Bronchial epithelial cell (primary cell): ENCODE data around the gene TMEM237. TPM values are rescaled to one million over a fixed set of nuclear protein-coding genes. Genes with fewer than 3 reads are reported as not detected.
A peak's percentile ranks its signal among the peaks of the same experiment; 100 is the strongest.

Experiments used
- DNase-seq: peaks from one replicate; pipeline ENCODE4 v3.0.0-alpha.2; 2010; ENCODE audit warnings: low read depth
- FAIRE-seq: peaks from 2 replicates; lab custom pipeline; 2011; peaks lifted over from hg19 to GRCh38; lab: Jason Lieb, UNC
- H3K27me3 ChIP-seq: 2 replicates; pipeline ENCODE4 v1.5.1; 2011; ENCODE audit warnings: low read length; ENCODE audit not compliant: control insufficient read depth, insufficient read depth
- H3K36me3 ChIP-seq: 2 replicates; pipeline ENCODE4 v1.5.1; 2011; ENCODE audit warnings: low read length; ENCODE audit not compliant: control insufficient read depth, insufficient read depth
- H3K4me3 ChIP-seq: 2 replicates; pipeline ENCODE4 v1.5.1; 2011; ENCODE audit warnings: mild to moderate bottlenecking, low read depth, low read length, control low read depth
- CTCF ChIP-seq: IDR thresholded peaks from 2 replicates; pipeline ENCODE4 v1.5.1; 2011; ENCODE audit warnings: mild to moderate bottlenecking, moderate library complexity, low read length, control low read depth, inconsistent platforms; ENCODE audit not compliant: insufficient read depth, severe bottlenecking
- total RNA-seq: library from RNA; depleted of rRNA; stranded (reverse); fragments of >200 nt; gene quantifications from 2 replicates; pipeline ENCODE4 v1.2.1, GENCODE V29; 2014

Gene TMEM237
- total RNA-seq, 1 donor from 2014 or later = 21.1 TPM

GRCh38 chr2:201608021-201608420 lies 35.3 kb downstream of the TMEM237 start:
- FAIRE-seq (no peak), DNase-seq (no peak)
- Histone ChIP-seq H3K36me3 (no peaks in the 10 kb centered on the region), H3K27me3 (no peaks in the 10 kb centered on the region), H3K4me3 (no peak overlapping the region)
- TF ChIP-seq CTCF = no peak

DNA sequence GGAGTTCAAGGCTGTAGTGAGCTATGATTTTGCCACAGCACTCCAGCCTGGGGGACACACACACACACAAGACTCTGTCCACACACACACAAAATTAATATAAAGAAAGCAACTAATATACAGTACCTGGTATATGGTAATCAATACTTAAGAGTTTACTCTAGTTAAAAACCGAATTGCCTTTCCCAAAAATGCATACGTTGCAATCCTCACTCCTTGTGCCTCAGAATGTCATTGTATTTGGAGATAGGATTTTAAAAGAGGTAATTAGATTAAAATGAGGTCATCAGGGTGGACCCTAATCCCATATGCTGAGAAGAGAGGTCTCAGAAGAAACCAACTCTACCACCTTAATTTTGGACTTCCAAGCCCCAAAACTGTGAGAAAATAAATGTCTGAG lies 35.7 kb downstream of the TMEM237 start:
- Histone ChIP-seq H3K27me3 (no peaks in the 10 kb centered on the region), H3K36me3 (no peaks in the 10 kb centered on the region), H3K4me3 (no peak overlapping the region)
- no peak for TF ChIP-seq CTCF
- FAIRE-seq (no peak), DNase-seq (no peak)

- FAIRE-seq (no peak), DNase-seq (peak; percentile 17)
- no peaks in the 10 kb centered on the region for H3K36me3 ChIP-seq
- TF ChIP-seq CTCF = no peak
- H3K4me3 ChIP-seq = no peak overlapping the region
- H3K27me3 ChIP-seq = no peaks in the 10 kb centered on the region
Measured at GRCh38 chr2:201600906-201601305, 42.4 kb downstream of the TMEM237 start.

DNA sequence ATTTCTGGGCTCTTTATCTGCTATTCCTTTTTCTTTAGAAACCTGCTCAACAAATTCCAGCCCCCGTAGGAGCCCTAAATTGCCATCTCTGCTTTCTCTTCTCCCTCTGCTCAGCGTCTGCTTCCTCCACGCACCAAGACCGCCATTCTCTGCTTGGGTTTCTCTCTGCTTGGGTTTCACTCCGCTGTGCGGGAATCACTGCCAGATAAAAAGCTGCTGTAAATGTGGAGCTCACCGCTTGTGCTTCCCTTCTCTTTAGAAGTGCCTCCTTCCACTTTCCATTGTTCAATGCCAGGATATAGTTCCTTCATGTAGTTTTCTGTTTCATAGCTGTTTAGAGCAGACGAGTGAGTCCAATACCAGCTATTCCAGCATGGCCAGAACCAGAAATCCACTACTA lies 45.9 kb downstream of the TMEM237 start:
- no peak for FAIRE-seq
- H3K4me3 ChIP-seq = no peak overlapping the region
- H3K36me3 ChIP-seq = no peaks in the 10 kb centered on the region
- no peak for TF ChIP-seq CTCF
- DNase-seq = no peak
- H3K27me3 ChIP-seq = no peaks in the 10 kb centered on the region

- peak; percentile 56 for DNase-seq
- FAIRE-seq = no peak
- Histone ChIP-seq H3K27me3 (no peaks in the 10 kb centered on the region), H3K4me3 (no peak overlapping the region), H3K36me3 (no peaks in the 10 kb centered on the region)
- TF ChIP-seq CTCF = no peak
Measured at GRCh38 chr2:201580486-201580885, 62.8 kb downstream of the TMEM237 start.

DNA sequence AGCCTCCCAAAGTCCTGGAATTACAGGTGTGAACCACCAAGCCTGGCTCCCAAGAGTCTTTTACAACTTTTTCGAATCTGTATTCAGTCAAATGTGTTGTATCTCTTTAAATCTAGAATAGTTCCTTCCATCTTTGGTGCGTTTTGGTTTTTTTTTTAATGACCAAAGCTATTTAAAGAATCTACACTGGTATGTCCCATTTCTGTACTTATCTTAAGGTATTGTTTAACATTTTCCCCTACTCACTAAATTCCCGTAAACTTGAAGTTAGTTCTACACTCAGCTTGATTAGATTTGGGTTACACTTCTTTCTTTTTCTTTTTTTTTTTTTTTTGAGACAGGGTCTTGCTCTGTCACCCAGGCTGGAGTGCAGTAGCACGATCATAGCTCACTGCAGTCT lies 63.8 kb downstream of the TMEM237 start:
- FAIRE-seq (no peak), DNase-seq (no peak)
- Histone ChIP-seq H3K27me3 (no peaks in the 10 kb centered on the region), H3K4me3 (no peak overlapping the region), H3K36me3 (no peaks in the 10 kb centered on the region)
- no peak for TF ChIP-seq CTCF
